ENCODE data around the gene EN2. TPM values are rescaled to one million over a fixed set of nuclear protein-coding genes. Genes with fewer than 3 reads are reported as not detected.

The EN2 gene
- total RNA-seq, 1 donor from 2014 or later: not detected

- no peak for DNase-seq (ENCODE audit: low read depth)
- no peak overlapping the region for H3K4me3 ChIP-seq (ENCODE audit: low read depth, low read length)
- no peak for TF ChIP-seq CTCF (conservative IDR thresholded peaks at IDR 0.05; ENCODE audit: low read depth, low read length)
Measured at GRCh38 chr7:155508376-155509358, 50.7 kb downstream of the EN2 start.

- DNase-seq (ENCODE audit: low read depth): no peak
- no peak for TF ChIP-seq CTCF (conservative IDR thresholded peaks at IDR 0.05; ENCODE audit: low read depth, low read length)
- no peak overlapping the region for H3K4me3 ChIP-seq (ENCODE audit: low read depth, low read length)
Measured at GRCh38 chr7:155509359-155509724, 51.4 kb downstream of the EN2 start.

GRCh38 chr7:155509725-155510551 lies 52.0 kb downstream of the EN2 start:
- no peak for DNase-seq (ENCODE audit: low read depth)
- no peak for TF ChIP-seq CTCF (conservative IDR thresholded peaks at IDR 0.05; ENCODE audit: low read depth, low read length)

GRCh38 chr7:155510975-155511701 lies 53.2 kb downstream of the EN2 start:
- no peak for DNase-seq (ENCODE audit: low read depth)
- no peak overlapping the region for H3K4me3 ChIP-seq (ENCODE audit: low read depth, low read length)
- TF ChIP-seq CTCF (conservative IDR thresholded peaks at IDR 0.05; ENCODE audit: low read depth, low read length): no peak

More at GRCh38 chr7:155509725-155510551, 52.0 kb downstream of the EN2 start:
- no peak overlapping the region for H3K4me3 ChIP-seq (ENCODE audit: low read depth, low read length)

GRCh38 chr7:155511702-155511996 lies 53.7 kb downstream of the EN2 start:
- H3K4me3 ChIP-seq (ENCODE audit: low read depth, low read length): no peak overlapping the region
- no peak for TF ChIP-seq CTCF (conservative IDR thresholded peaks at IDR 0.05; ENCODE audit: low read depth, low read length)
- no peak for DNase-seq (ENCODE audit: low read depth)

- no peak for DNase-seq (ENCODE audit: low read depth)
- no peak for TF ChIP-seq CTCF (conservative IDR thresholded peaks at IDR 0.05; ENCODE audit: low read depth, low read length)
- H3K4me3 ChIP-seq (ENCODE audit: low read depth, low read length): no peak overlapping the region
Measured at GRCh38 chr7:155512246-155512887, 54.4 kb downstream of the EN2 start.
